ENCODE results near the gene RASSF3.

Gene RASSF3

DNA sequence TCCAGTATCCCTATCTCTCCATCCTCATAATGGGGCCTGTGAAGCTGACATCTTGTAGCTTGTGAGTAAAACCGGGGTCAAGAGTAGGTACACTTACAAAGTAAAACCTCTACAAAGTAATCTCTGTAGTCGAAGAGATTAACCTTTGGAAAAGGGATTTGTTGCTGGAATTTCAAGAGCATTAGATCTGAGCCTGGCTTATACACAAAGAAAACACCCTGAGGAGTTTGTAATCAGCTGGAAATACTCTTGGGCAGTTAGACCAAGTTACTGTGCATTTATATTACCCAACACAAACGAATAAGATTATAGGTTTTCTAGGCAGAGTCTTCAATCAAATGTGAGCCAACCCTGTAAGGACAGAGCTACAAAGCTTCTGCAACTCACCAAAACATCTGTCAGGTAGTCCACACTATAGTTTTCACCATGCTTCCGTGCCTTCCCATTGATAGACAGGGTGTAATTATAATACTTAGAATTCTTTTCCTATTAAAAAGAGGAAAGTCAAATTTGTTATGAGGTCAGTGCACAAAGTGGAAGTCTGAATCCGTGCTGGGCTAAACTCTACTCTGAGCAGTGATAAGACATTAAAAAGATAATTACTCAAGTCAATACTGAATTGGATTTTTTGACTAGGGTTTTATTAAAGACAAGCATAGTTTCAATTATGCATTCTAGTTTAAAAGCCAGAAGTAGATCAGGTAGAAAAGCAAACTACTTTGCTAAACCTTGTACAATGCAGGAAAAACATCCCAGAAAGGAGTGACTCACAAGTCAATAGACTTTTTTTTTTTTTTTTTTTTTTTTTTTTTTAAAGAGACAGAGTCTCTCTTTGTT is 134.3 kb downstream of the RASSF3 start:
- WGBS (ENCODE audit: extremely low coverage, insufficient coverage, insufficient read length) = no CpG with 5 or more reads among the region's 5 CpGs

DNA sequence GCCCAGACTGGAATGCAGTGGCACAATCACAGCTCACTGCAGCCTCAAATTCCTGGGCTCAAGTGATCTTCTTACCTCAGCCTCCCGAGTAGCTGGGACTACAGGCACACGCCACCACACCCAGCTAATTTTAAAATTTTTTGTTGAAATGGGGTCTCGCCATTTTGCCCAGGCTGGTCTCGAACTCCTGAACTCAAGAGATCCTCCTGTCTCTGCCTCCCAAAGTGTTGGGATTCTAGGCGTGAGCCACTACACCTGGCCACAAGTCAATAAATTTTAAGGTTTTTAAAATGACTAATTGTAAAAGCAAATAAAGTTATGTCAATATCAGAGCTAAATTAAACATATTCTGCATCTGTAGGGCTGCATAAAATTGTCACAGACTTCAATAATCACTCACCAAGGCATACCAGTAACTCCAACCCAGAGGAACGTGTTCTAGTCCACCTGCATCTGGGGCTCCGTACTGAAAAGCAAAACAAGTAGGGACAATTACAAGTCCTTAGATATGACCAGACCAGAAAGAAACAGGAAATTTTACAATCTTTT is 135.0 kb downstream of the RASSF3 start:
- Histone ChIP-seq H2BK12ac (ENCODE audit: low read length) (no peak overlapping the region), H2AFZ (ENCODE audit: insufficient read depth, low read length, poor library complexity) (no peak overlapping the region), H4K8ac (ENCODE audit: low read depth, low read length) (no peak overlapping the region), H3K4ac (ENCODE audit: low read depth, low read length) (no peak overlapping the region), H2BK120ac (ENCODE audit: insufficient read depth, low read length, poor library complexity) (no peak overlapping the region), H3K36me3 (ENCODE audit: control insufficient read depth in 1 of 2, insufficient read depth in 2 of 2, low read length in 2 of 2) (peaks cover 12 to 17% of the 10 kb centered on the region in 2 experiments), H3K27ac (ENCODE audit: low read depth, low read length) (no peak overlapping the region), H3K9me3 (ENCODE audit: insufficient read depth, low read depth, low read length) (no peaks in the 10 kb centered on the region), H3K79me1 (ENCODE audit: low read length) (peaks cover 2% of the 10 kb centered on the region), H4K12ac (ENCODE audit: low read depth, low read length) (no peak overlapping the region), H3K9ac (ENCODE audit: low read length) (no peak overlapping the region), H4K91ac (ENCODE audit: low read depth, low read length) (no peak overlapping the region), H3K14ac (ENCODE audit: low read length) (no peak overlapping the region), H3K23ac (ENCODE audit: low read length) (no peak overlapping the region), H2AK5ac (ENCODE audit: low read length) (no peak overlapping the region), H3K27me3 (ENCODE audit: insufficient read depth, low read length) (no peaks in the 10 kb centered on the region), H3K79me2 (ENCODE audit: control insufficient read depth, insufficient read depth, low read length, poor library complexity) (no peaks in the 10 kb centered on the region), H3K18ac (ENCODE audit: low read length) (no peak overlapping the region), H3K4me2 (ENCODE audit: low read length) (no peak overlapping the region), H3K4me3 (ENCODE audit: low read depth, low read length) (no peak overlapping the region), H2BK5ac (ENCODE audit: low read depth, low read length, poor library complexity) (no peak overlapping the region), H3K4me1 (ENCODE audit: control insufficient read depth in 1 of 2, insufficient read depth in 2 of 2, low read length in 2 of 2) (peaks cover 0 to 6% of the 10 kb centered on the region in 2 experiments)
- no CpG with 5 or more reads among the region's 7 CpGs for WGBS (ENCODE audit: extremely low coverage, insufficient coverage, insufficient read length)
- no peak for DNase-seq

More for the DNA sequence above, 134.3 kb downstream of the RASSF3 start:
- Histone ChIP-seq H3K9ac (ENCODE audit: low read length) (no peak overlapping the region), H3K4ac (ENCODE audit: low read depth, low read length) (no peak overlapping the region), H3K4me2 (ENCODE audit: low read length) (no peak overlapping the region), H3K36me3 (ENCODE audit: control insufficient read depth in 1 of 2, insufficient read depth in 2 of 2, low read length in 2 of 2) (peaks cover 11% of the 10 kb centered on the region in 2 experiments), H3K27me3 (ENCODE audit: insufficient read depth, low read length) (no peaks in the 10 kb centered on the region), H3K4me1 (ENCODE audit: control insufficient read depth in 1 of 2, insufficient read depth in 2 of 2, low read length in 2 of 2) (peaks cover 0 to 6% of the 10 kb centered on the region in 2 experiments), H3K18ac (ENCODE audit: low read length) (no peak overlapping the region), H3K79me1 (ENCODE audit: low read length) (peaks cover 2% of the 10 kb centered on the region), H4K12ac (ENCODE audit: low read depth, low read length) (no peak overlapping the region), H2BK120ac (ENCODE audit: insufficient read depth, low read length, poor library complexity) (no peak overlapping the region), H2BK12ac (ENCODE audit: low read length) (no peak overlapping the region), H2BK5ac (ENCODE audit: low read depth, low read length, poor library complexity) (no peak overlapping the region), H3K79me2 (ENCODE audit: control insufficient read depth, insufficient read depth, low read length, poor library complexity) (no peaks in the 10 kb centered on the region), H3K9me3 (ENCODE audit: insufficient read depth, low read depth, low read length) (no peaks in the 10 kb centered on the region), H3K4me3 (ENCODE audit: low read depth, low read length) (no peak overlapping the region), H2AK5ac (ENCODE audit: low read length) (no peak overlapping the region), H4K8ac (ENCODE audit: low read depth, low read length) (no peak overlapping the region), H3K23ac (ENCODE audit: low read length) (no peak overlapping the region), H4K91ac (ENCODE audit: low read depth, low read length) (no peak overlapping the region), H2AFZ (ENCODE audit: insufficient read depth, low read length, poor library complexity) (no peak overlapping the region), H3K14ac (ENCODE audit: low read length) (no peak overlapping the region), H3K27ac (ENCODE audit: low read depth, low read length) (peak overlapping the region; percentile 20)
- peak in 1 of 2 donors; percentile 50 for DNase-seq

DNA sequence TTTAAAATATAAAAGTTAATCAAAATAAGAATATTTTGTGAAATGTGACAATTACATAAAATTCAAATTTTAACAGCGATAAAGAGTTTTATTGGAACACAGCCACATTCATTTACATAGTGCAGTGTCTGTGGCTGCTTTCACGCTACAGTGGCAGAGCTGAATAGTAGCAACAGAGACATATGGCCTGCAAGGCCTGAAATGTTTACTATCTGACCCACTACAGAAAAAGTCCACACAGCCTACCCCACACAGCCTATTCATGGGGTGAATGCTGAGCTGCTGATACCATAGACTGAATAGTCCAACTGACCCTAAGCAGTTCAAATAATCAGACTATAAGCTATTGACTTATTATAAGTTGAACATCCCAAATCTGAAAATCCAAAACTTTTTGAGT is 135.7 kb downstream of the RASSF3 start:
- H2BK120ac ChIP-seq (ENCODE audit: insufficient read depth, low read length, poor library complexity) = no peak overlapping the region
- no peak overlapping the region for H3K4me3 ChIP-seq (ENCODE audit: low read depth, low read length)
- no peak overlapping the region for H3K4ac ChIP-seq (ENCODE audit: low read depth, low read length)
- H3K79me1 ChIP-seq (ENCODE audit: low read length) = peaks cover 2% of the 10 kb centered on the region
- no peak overlapping the region for H2AK5ac ChIP-seq (ENCODE audit: low read length)
- no peak overlapping the region for H4K12ac ChIP-seq (ENCODE audit: low read depth, low read length)
- H3K4me2 ChIP-seq (ENCODE audit: low read length) = no peak overlapping the region
- no peak overlapping the region for H2BK12ac ChIP-seq (ENCODE audit: low read length)
- no peaks in the 10 kb centered on the region for H3K9me3 ChIP-seq (ENCODE audit: insufficient read depth, low read depth, low read length)
- H3K9ac ChIP-seq (ENCODE audit: low read length) = no peak overlapping the region
- H3K14ac ChIP-seq (ENCODE audit: low read length) = no peak overlapping the region
- peak overlapping the region; percentile 1 for H4K91ac ChIP-seq (ENCODE audit: low read depth, low read length)
- peaks cover 0 to 6% of the 10 kb centered on the region in 2 experiments for H3K4me1 ChIP-seq (ENCODE audit: control insufficient read depth in 1 of 2, insufficient read depth in 2 of 2, low read length in 2 of 2)
- H2BK5ac ChIP-seq (ENCODE audit: low read depth, low read length, poor library complexity) = no peak overlapping the region
- no CpG with 5 or more reads among the region's 2 CpGs for WGBS (ENCODE audit: extremely low coverage, insufficient coverage, insufficient read length)
- H3K27ac ChIP-seq (ENCODE audit: low read depth, low read length) = no peak overlapping the region
- H3K23ac ChIP-seq (ENCODE audit: low read length) = no peak overlapping the region
- DNase-seq = no peak
- no peak overlapping the region for H2AFZ ChIP-seq (ENCODE audit: insufficient read depth, low read length, poor library complexity)
- no peaks in the 10 kb centered on the region for H3K79me2 ChIP-seq (ENCODE audit: control insufficient read depth, insufficient read depth, low read length, poor library complexity)
- H3K18ac ChIP-seq (ENCODE audit: low read length) = no peak overlapping the region
- H4K8ac ChIP-seq (ENCODE audit: low read depth, low read length) = no peak overlapping the region
- no peaks in the 10 kb centered on the region for H3K27me3 ChIP-seq (ENCODE audit: insufficient read depth, low read length)
- H3K36me3 ChIP-seq (ENCODE audit: control insufficient read depth in 1 of 2, insufficient read depth in 2 of 2, low read length in 2 of 2) = peaks cover 14 to 19% of the 10 kb centered on the region in 2 experiments

DNA sequence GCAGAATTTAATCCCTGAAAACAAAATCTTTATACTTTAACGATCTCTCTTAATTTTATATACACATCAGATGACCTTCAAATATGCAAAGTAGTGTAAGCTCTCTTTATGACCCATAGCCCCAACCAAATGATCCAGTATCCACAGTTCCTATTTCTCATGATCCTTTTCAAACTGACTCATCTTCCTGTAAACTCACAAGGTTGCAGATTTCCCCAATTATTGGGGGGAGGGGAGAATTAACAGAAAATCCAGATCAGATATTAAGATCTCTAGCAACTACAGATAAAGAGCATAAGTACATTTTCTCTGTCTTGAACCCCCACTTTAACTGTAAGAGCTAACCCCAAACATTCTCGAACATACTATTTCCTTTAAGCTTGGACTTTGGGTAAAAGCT is 136.4 kb downstream of the RASSF3 start:
- Histone ChIP-seq H3K4me1 (ENCODE audit: control insufficient read depth in 1 of 2, insufficient read depth in 2 of 2, low read length in 2 of 2) (peaks cover 0 to 6% of the 10 kb centered on the region in 2 experiments), H3K79me2 (ENCODE audit: control insufficient read depth, insufficient read depth, low read length, poor library complexity) (no peaks in the 10 kb centered on the region), H2AFZ (ENCODE audit: insufficient read depth, low read length, poor library complexity) (no peak overlapping the region), H3K79me1 (ENCODE audit: low read length) (peaks cover 2% of the 10 kb centered on the region), H4K8ac (ENCODE audit: low read depth, low read length) (no peak overlapping the region), H3K36me3 (ENCODE audit: control insufficient read depth in 1 of 2, insufficient read depth in 2 of 2, low read length in 2 of 2) (peaks cover 14 to 18% of the 10 kb centered on the region in 2 experiments), H3K4me3 (ENCODE audit: low read depth, low read length) (no peak overlapping the region), H3K14ac (ENCODE audit: low read length) (no peak overlapping the region), H3K27me3 (ENCODE audit: insufficient read depth, low read length) (no peaks in the 10 kb centered on the region), H2BK5ac (ENCODE audit: low read depth, low read length, poor library complexity) (no peak overlapping the region), H2AK5ac (ENCODE audit: low read length) (no peak overlapping the region), H3K9ac (ENCODE audit: low read length) (no peak overlapping the region), H4K12ac (ENCODE audit: low read depth, low read length) (no peak overlapping the region), H3K18ac (ENCODE audit: low read length) (no peak overlapping the region), H2BK12ac (ENCODE audit: low read length) (no peak overlapping the region), H3K23ac (ENCODE audit: low read length) (no peak overlapping the region), H2BK120ac (ENCODE audit: insufficient read depth, low read length, poor library complexity) (no peak overlapping the region), H3K9me3 (ENCODE audit: insufficient read depth, low read depth, low read length) (no peaks in the 10 kb centered on the region), H3K27ac (ENCODE audit: low read depth, low read length) (no peak overlapping the region), H3K4me2 (ENCODE audit: low read length) (no peak overlapping the region), H3K4ac (ENCODE audit: low read depth, low read length) (no peak overlapping the region), H4K91ac (ENCODE audit: low read depth, low read length) (no peak overlapping the region)
- 100% methylated on average over 1 of the region's 2 CpGs for WGBS (ENCODE audit: extremely low coverage, insufficient coverage, insufficient read length)
- DNase-seq = peak in 1 of 2 donors; percentile 23
